HepG2 (cell line): ENCODE measurements around the gene KRT10. TPM values are rescaled to one million over a fixed set of nuclear protein-coding genes. Genes with fewer than 3 reads are reported as not detected.

Experiments
- ATAC-seq: fragments of 200-7000 bp; cut with Tn5 transposase; 3 replicates; pipeline ENCODE4 v1.9.1; 2020; ENCODE audit warnings: mild to moderate bottlenecking, moderate library complexity
- BruUV-seq: library from RNA; stranded (reverse); fragments of 400-500 nt; replicated peaks from 2 replicates; lab custom pipeline; 2021; lab: Mats Ljungman, UMichigan
- CTCF ChIA-PET: fragments of 300-600 bp; formaldehyde crosslinking; extraction: SDS; loops from one replicate; lab custom pipeline; 2021; ENCODE audit warnings: low total read pairs, inconsistent platforms, low intra/inter-chr PET ratio; lab: Yijun Ruan, JAX
- POLR2A ChIA-PET: fragments of 350-600 bp; sonication (Branson Sonifier 250); formaldehyde crosslinking; loops from one replicate; lab custom pipeline; 2020; ENCODE audit warnings: antibody characterized with exemption, inconsistent platforms; lab: Yijun Ruan, JAX
- DNase-seq: peaks from one replicate; pipeline ENCODE4 v3.0.0-alpha.2; 2015; ENCODE audit warnings: low spot score
- FAIRE-seq: peaks from 3 replicates; lab custom pipeline; 2011; peaks lifted over from hg19 to GRCh38; lab: Jason Lieb, UNC
- H2AFZ ChIP-seq: one replicate; pipeline ENCODE4 v1.6.1; 2011; ENCODE audit warnings: low read length, inconsistent platforms
- H3K27ac ChIP-seq: fragments of 300-600 bp; 3 replicates; pipeline ENCODE4 v1.8.0; 2011; ENCODE audit warnings: mixed run types, mild to moderate bottlenecking, mixed read lengths, low read length, inconsistent platforms; ENCODE audit not compliant: insufficient read depth; ENCODE audit errors: extremely low read length
- H3K27me3 ChIP-seq, 2 experiments: fragments of 200-600 bp in 1 of 2; 2 replicates in 1 of 2; 3 replicates in 1 of 2; pipeline versions ENCODE4 v1.6.0 to v1.8.0; 2011; ENCODE audit warnings: low read length in 2 of 2, mild to moderate bottlenecking in 2 of 2, moderate library complexity in 2 of 2, inconsistent platforms in 1 of 2; ENCODE audit not compliant: insufficient read depth in 2 of 2, control insufficient read depth in 1 of 2
- H3K36me3 ChIP-seq, 2 experiments: fragments of 200-600 bp in 1 of 2; replicated peaks in 1 of 2; 2 replicates in 1 of 2; 3 replicates in 1 of 2; pipeline versions ENCODE4 v1.5.1 to v1.8.0; 2011; ENCODE audit warnings: low read length in 2 of 2, inconsistent platforms in 1 of 2; ENCODE audit not compliant: insufficient read depth in 2 of 2, control insufficient read depth in 1 of 2
- H3K4me1 ChIP-seq: 2 replicates; pipeline ENCODE4 v1.5.1; 2012; ENCODE audit warnings: low read length, inconsistent platforms; ENCODE audit not compliant: insufficient read depth
- H3K4me2 ChIP-seq: 2 replicates; pipeline ENCODE4 v1.6.0; 2011; ENCODE audit warnings: low read depth, low read length, inconsistent platforms
- H3K4me3 ChIP-seq, 3 experiments: fragments of 200-600 bp in 1 of 3; sonication (generic), shearing (Covaris generic) in 1 of 3; replicated peaks in 1 of 3; 2 replicates each; pipeline ENCODE4 v1.5.1; 2011 to 2016; ENCODE audit warnings: low read length in 3 of 3, inconsistent platforms in 2 of 3, low read depth in 2 of 3, mild to moderate bottlenecking in 2 of 3, control low read depth in 1 of 3, mixed read lengths in 1 of 3; ENCODE audit not compliant: insufficient read depth in 1 of 3
- H3K79me2 ChIP-seq: one replicate; pipeline ENCODE4 v1.6.1; 2011; ENCODE audit warnings: low read length, inconsistent platforms; ENCODE audit not compliant: insufficient read depth
- H3K9ac ChIP-seq: 2 replicates; pipeline ENCODE4 v1.6.0; 2011; ENCODE audit warnings: mild to moderate bottlenecking, low read depth, low read length, inconsistent platforms; ENCODE audit not compliant: insufficient read depth
- H3K9me3 ChIP-seq: 2 replicates; pipeline ENCODE4 v1.5.1; 2012; ENCODE audit warnings: mild to moderate bottlenecking, low read length
- H4K20me1 ChIP-seq: 2 replicates; pipeline ENCODE4 v1.6.0; 2011; ENCODE audit warnings: inconsistent platforms, mild to moderate bottlenecking, low read length, moderate library complexity; ENCODE audit not compliant: insufficient read depth
- RARA ChIP-seq: IDR thresholded peaks from 2 replicates; pipeline ENCODE4 v1.6.1; 2016; ENCODE audit warnings: missing genetic modification reagents, missing compliant biosample characterization
- ZBTB20 ChIP-seq: sonication (generic); formaldehyde crosslinking; IDR thresholded peaks from 2 replicates; pipeline ENCODE4 v1.8.1; 2023; ENCODE audit warnings: missing genetic modification reagents, low read depth, mild to moderate bottlenecking, borderline replicate concordance
- ZNF629 ChIP-seq: sonication (generic); formaldehyde crosslinking; conservative IDR thresholded peaks from 2 replicates; pipeline ENCODE4 v1.5.0; 2020; ENCODE audit warnings: missing genetic modification reagents
- WGBS: methylation state at CpG from one replicate; pipeline ENCODE4 v1.1.6; 2017; ENCODE audit warnings: low lambda C conversion rate; 5-methylcytosine and 5-hydroxymethylcytosine counted together
- in situ Hi-C: cut with HindIII; loops from 2 replicates; pipeline ENCODE4 v1.10.0; 2017; ENCODE audit warnings: low pct_unique_long_range_greater_than_20kb; ENCODE audit not compliant: extremely low pct_ligation_motif_present
- intact Hi-C: fragments of 100-400 bp; cut with micrococcal nuclease; formaldehyde crosslinking; loops from one replicate; pipeline ENCODE4 v1.10.0; 2022; ENCODE audit not compliant: unreplicated experiment
- polyA plus RNA-seq, 8 experiments: library from polyadenylated mRNA; depleted of rRNA in 3 of 8; stranded (reverse) in 7 of 8; unstranded in 1 of 8; fragments of >200 nt; fragmentation: Illumina TruSeq in 4 of 8; extraction: Trizol in 4 of 8; gene quantifications; 2 replicates each; pipeline versions ENCODE4 v1.2.1 to v1.2.3, GENCODE V29; 2011 to 2016; ENCODE audit warnings: low read depth in 4 of 8, missing spikeins in 1 of 8, mixed read lengths in 1 of 8; ENCODE audit not compliant: insufficient read depth in 1 of 8
- total RNA-seq, 5 experiments: library from RNA; depleted of rRNA; stranded (reverse); fragments of >200 nt; fragmentation: Illumina TruSeq; extraction: Trizol; gene quantifications; 2 replicates each; pipeline ENCODE4 v1.2.3, GENCODE V29; 2016; ENCODE audit warnings: low read depth in 1 of 5
- TF ChIP-seq, protein P1 (sequence below): sonication (generic); formaldehyde crosslinking; IDR thresholded peaks from 2 replicates; pipeline ENCODE4 v1.5.0; 2020; ENCODE audit warnings: mild to moderate bottlenecking, missing genetic modification reagents, borderline replicate concordance
- TF ChIP-seq, protein P2 (sequence below): IDR thresholded peaks from 2 replicates; pipeline ENCODE4 v1.6.1; 2016; ENCODE audit warnings: low read depth
- TF ChIP-seq, protein P3 (sequence below): sonication (generic); formaldehyde crosslinking; IDR thresholded peaks from 2 replicates; pipeline ENCODE4 v1.5.0; 2020; ENCODE audit warnings: missing genetic modification reagents

The KRT10 gene
- total and polyA plus RNA-seq, 2 of the 13 experiments (the other 11 are each of a cell fraction or from before 2014, with no cell fraction given) = 25.1 to 27.5 TPM

DNA sequence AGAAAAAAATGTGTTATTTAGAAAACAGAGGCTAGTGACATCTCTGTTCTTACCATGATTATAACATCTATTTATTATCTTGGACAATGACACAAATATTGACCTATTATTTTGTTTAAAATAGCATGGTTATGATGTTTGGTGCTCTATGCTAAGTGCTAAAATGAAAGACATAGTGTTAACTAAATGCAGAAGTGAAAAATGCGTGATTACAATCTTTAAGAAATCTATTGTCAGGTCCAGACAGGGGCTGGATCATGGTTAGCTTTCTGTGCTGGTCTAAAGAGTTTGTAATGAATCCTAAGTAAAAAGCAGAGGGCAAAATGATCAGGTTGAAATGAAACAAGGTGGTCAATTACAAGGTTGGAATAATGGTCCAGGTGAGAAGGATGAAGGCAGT lies 22.0 kb downstream of the KRT10 start:
- Histone ChIP-seq H3K9ac (no peak overlapping the region), H3K4me3 (no peak overlapping the region), H2AFZ (no peak overlapping the region), H3K36me3 (no peaks in the 10 kb centered on the region), H3K79me2 (no peaks in the 10 kb centered on the region), H3K9me3 (no peaks in the 10 kb centered on the region), H4K20me1 (no peaks in the 10 kb centered on the region), H3K4me2 (no peak overlapping the region), H3K27me3 (peaks cover 0 to 21% of the 10 kb centered on the region in 2 experiments; a peak in 3 of 5 replicates), H3K27ac (no peak overlapping the region), H3K4me1 (peaks cover 6% of the 10 kb centered on the region)
- ChIA-PET CTCF (no interaction called here), POLR2A (no interaction called here)
- 2% methylated on average over 1 of the region's 1 CpG for WGBS
- TF ChIP-seq, protein P1, sequence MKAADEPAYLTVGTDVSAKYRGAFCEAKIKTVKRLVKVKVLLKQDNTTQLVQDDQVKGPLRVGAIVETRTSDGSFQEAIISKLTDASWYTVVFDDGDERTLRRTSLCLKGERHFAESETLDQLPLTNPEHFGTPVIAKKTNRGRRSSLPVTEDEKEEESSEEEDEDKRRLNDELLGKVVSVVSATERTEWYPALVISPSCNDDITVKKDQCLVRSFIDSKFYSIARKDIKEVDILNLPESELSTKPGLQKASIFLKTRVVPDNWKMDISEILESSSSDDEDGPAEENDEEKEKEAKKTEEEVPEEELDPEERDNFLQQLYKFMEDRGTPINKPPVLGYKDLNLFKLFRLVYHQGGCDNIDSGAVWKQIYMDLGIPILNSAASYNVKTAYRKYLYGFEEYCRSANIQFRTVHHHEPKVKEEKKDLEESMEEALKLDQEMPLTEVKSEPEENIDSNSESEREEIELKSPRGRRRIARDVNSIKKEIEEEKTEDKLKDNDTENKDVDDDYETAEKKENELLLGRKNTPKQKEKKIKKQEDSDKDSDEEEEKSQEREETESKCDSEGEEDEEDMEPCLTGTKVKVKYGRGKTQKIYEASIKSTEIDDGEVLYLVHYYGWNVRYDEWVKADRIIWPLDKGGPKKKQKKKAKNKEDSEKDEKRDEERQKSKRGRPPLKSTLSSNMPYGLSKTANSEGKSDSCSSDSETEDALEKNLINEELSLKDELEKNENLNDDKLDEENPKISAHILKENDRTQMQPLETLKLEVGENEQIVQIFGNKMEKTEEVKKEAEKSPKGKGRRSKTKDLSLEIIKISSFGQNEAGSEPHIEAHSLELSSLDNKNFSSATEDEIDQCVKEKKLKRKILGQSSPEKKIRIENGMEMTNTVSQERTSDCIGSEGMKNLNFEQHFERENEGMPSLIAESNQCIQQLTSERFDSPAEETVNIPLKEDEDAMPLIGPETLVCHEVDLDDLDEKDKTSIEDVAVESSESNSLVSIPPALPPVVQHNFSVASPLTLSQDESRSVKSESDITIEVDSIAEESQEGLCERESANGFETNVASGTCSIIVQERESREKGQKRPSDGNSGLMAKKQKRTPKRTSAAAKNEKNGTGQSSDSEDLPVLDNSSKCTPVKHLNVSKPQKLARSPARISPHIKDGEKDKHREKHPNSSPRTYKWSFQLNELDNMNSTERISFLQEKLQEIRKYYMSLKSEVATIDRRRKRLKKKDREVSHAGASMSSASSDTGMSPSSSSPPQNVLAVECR (CRISPR knock-in tag) = no peak
- TF ChIP-seq ZBTB20 (no peak), ZNF629 (CRISPR knock-in tag) (no peak), RARA (CRISPR knock-in tag) (no peak)
- TF ChIP-seq, protein P2, sequence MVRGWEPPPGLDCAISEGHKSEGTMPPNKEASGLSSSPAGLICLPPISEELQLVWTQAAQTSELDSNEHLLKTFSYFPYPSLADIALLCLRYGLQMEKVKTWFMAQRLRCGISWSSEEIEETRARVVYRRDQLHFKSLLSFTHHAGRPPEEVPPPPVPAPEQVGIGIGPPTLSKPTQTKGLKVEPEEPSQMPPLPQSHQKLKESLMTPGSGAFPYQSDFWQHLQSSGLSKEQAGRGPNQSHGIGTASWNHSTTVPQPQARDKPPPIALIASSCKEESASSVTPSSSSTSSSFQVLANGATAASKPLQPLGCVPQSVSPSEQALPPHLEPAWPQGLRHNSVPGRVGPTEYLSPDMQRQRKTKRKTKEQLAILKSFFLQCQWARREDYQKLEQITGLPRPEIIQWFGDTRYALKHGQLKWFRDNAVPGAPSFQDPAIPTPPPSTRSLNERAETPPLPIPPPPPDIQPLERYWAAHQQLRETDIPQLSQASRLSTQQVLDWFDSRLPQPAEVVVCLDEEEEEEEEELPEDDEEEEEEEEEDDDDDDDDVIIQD (CRISPR knock-in tag) = no peak
- TF ChIP-seq, protein P3, sequence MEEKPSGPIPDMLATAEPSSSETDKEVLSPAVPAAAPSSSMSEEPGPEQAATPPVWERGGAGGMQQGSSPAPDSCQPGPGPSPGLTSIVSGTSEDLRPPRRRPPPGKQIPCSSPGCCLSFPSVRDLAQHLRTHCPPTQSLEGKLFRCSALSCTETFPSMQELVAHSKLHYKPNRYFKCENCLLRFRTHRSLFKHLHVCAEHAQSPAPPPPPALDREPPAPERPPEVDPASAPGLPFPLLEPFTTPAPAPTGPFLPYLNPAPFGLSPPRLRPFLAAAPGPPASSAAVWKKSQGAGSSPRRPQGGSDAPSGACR (CRISPR knock-in tag) = no peak
- DNase-seq (no peak), FAIRE-seq (no peak), ATAC-seq (no peak)
- no TSS peak for BruUV-seq
- intact Hi-C loops (loop anchor here (5.0 kb wide), 1 partner anchor 847 kb away; no protein-coding TSS in a partner anchor), in situ Hi-C loops (loop anchor here (5.0 kb wide), 1 partner anchor 862 kb away; no protein-coding TSS in a partner anchor)
